Fibroblast of pulmonary artery (primary cell): ENCODE data around the gene DDTL.
"Not testable (repeated sequence)": the region's sequence is repeated elsewhere in the genome, so short reads cannot be mapped to it uniquely, and the experiment has no call there.

Experiments used
- DNase-seq: peaks from one replicate; pipeline ENCODE4 v3.0.0-alpha.2; 2010; ENCODE audit warnings: low read depth
- H3K4me3 ChIP-seq: replicated peaks from 2 replicates; pipeline ENCODE4 v1.5.1; 2011; ENCODE audit warnings: low read depth, mild to moderate bottlenecking, control low read depth, low read length, moderate library complexity
- CTCF ChIP-seq: IDR thresholded peaks from 2 replicates; pipeline ENCODE4 v1.5.1; 2011; ENCODE audit warnings: mild to moderate bottlenecking, control low read depth, low read length, inconsistent platforms; ENCODE audit errors: missing control alignments

Gene DDTL

GRCh38 chr22:23966568-23966967 is at the start of gene DDTL:
Gene DDTL (plus strand): TSS chr22:23966888. CDS start chr22:23966915, 27 bp downstream.
- H3K4me3 ChIP-seq, DNase-seq: not testable (repeated sequence)

DNA sequence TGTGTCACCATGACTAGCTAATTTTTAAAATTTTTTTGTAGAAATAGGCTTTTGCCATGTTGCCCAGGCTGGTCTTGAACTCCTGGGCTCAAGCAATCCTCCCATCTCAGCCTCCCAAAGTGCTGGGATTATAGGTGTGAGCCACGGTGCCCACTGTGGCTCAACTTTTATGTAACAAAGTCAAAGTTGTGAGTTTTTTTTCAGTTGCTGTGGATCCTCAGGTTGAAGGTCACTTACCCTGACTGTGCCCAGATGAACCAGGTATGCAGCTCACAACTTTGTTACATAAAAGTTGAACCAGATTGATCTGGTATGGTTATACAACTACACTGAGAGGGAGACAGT is 46.4 kb upstream of the DDTL start:
- H3K4me3 ChIP-seq, DNase-seq: not testable (repeated sequence)

DNA sequence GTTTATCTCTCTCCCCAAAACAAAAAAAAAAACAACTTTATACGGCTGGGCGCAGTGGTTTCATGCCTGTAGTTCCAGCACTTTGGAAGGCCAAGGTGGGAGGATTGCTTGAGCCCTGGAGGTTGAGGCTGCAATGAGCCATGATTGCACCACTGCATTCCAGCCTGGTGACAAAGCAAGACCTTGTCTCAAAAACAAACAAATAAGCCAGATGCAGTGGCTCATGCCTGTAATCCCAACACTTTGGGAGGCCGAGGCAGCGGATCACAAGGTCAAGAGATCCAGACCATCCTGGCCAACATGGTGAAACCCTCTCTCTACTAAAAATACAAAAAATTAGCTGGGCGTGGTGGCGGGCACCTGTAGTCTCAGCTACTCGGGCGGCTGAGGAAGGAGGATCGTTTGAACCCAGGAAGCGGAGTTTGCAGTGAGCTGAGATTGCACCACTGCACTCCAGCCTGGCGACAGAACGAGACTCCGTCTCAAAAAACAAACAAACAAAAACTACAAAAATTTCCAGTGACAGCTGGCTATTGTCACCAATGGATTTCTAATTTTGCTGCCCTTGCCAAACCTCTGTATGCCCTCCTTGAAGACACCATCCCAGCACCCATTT is 45.0 kb upstream of the DDTL start:
- DNase-seq, result peak; percentile 72
- H3K4me3 ChIP-seq, result not testable (repeated sequence)

GRCh38 chr22:23922921-23923320 is 43.8 kb upstream of the DDTL start:
- no peak for DNase-seq
- TF ChIP-seq CTCF, result no peak
- no peak overlapping the region for H3K4me3 ChIP-seq

- TF ChIP-seq CTCF, result no peak
- no peak overlapping the region for H3K4me3 ChIP-seq
- DNase-seq, result no peak
These were observed 41.6 kb upstream of the DDTL start for GRCh38 chr22:23925020-23925606.

DNA sequence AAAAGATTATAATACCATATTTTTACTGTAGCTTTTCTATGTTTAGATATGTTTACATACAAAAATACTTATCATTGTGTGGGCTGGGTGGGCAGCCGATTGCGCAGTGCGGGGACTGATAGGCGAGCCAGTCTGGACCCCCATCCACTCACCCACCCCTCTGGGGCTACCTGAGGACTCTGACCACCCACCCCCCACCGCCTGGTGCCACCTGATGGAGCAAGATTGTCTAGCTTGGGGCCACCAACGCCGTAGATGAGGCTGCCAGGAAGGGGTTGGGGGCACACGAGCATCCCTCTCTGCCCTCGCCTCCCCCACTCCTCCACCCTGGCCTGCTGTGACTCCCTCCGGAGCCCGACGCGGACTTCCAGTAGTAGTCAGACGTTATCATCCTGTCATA is 40.1 kb upstream of the DDTL start:
- no peak for DNase-seq
- H3K4me3 ChIP-seq, result no peak overlapping the region
- no peak for TF ChIP-seq CTCF

- TF ChIP-seq CTCF, result no peak
- no peak overlapping the region for H3K4me3 ChIP-seq
- no peak for DNase-seq
These were observed 28.2 kb upstream of the DDTL start for GRCh38 chr22:23938328-23939016.

DNA sequence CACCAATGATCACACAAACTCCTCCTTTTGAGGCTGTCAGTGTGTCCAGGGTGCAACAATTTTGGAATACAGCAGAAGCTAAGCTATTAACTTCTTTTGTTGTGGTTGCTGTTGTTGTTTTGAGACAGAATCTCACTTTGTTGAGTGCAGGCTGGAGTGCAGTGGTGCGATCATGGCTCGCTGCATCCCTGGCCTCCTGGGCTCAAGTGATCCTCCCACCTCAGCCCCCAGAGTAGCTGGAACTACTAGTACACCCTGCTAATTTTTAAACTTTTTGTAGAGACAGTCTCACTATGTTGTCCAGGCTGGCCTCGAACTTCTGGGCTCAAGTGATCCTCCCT is 27.7 kb upstream of the DDTL start:
- TF ChIP-seq CTCF, result no peak
- DNase-seq, result no peak
- no peak overlapping the region for H3K4me3 ChIP-seq

DNA sequence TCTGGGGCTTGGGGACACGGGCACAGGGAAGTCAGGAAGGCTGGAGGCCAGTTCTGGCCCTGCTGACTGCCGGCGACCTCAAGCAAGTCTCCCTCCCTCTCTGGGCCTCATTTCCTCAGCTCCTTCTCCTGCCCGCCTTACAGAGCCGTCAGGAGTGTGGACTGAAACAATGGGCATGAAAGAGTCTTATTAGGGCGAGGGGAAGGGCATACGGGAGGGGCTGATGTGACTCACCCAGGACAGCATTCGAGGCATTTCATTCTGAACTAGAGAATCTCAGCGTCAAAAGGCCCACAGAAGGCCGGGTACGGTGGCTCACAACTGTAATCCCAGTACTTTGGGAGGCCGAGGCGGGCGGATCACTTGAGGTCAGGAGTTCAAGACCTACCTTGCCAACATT is 26.5 kb upstream of the DDTL start:
- not testable (repeated sequence) for DNase-seq

GRCh38 chr22:23947391-23947790 is 19.3 kb upstream of the DDTL start:
- DNase-seq, H3K4me3 ChIP-seq: not testable (repeated sequence)

More for the DNA sequence above, 26.5 kb upstream of the DDTL start:
- not testable (repeated sequence) for H3K4me3 ChIP-seq

DNA sequence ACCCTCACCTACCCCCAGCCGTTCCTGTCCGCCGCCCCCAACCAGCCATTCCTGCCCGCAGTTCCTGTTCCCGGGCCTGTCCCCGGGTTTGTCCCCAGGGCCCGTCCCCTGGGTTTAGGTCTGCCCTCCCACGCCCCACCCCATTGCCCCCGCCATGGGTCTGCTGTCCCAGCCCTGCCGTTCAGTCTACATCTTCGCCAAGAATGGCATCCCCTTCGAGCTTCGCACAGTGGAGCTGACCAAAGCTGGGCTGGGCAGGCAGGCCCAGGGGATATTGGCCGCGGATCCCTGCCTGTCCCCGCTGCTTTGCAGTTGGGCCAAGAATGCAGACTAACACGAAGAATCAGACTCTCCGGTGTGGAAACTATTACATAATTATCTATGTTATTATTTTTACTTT is 16.9 kb upstream of the DDTL start:
- H3K4me3 ChIP-seq, DNase-seq: not testable (repeated sequence)

DNA sequence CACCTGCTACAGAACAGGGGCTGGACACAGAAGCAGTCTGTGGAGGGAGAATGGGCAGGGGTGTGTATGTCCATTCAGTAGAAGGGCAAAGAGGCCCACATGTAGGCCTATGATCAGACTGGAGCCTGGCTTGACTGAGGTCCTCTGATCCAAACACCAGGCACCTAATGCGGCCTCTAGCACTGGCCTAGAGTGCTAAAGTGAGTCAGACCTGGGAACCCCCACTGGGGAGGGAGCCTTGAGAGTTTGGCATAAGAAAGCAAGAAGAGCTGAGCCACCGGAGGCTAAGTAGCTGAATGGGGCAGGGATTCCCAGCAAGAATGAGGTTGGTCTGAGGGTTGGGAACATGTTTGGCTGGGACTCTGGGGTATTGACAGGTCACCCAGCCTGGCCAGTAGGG is 15.3 kb upstream of the DDTL start:
- peak; percentile 14 for DNase-seq
- not testable (repeated sequence) for H3K4me3 ChIP-seq
